Activated T-cell treated with anti-CD3 and anti-CD28 coated beads, Interleukin-2, amount 50 U/mL, for 72 hours (primary cell): ENCODE measurements around the gene PTGFRN. TPM values are rescaled to one million over a fixed set of nuclear protein-coding genes. Genes with fewer than 3 reads are reported as not detected.

ENCODE experiments used
- ATAC-seq, 2 donors: fragments of 150-1000 bp; cut with Tn5 transposase; replicated peaks in 1 of 2; 2 replicates each; pipeline ENCODE4 v1.10.0; 2021; ENCODE audit warnings: moderate library complexity in 2 of 2, mild to moderate bottlenecking in 1 of 2
- DNase-seq, 2 donors: peaks; one replicate each; pipeline ENCODE4 v3.0.0; 2021 to 2022; ENCODE audit warnings: mixed read lengths in 1 of 2
- H3K27ac Mint-ChIP-seq: one replicate; pipeline ENCODE4 v1.8.0; 2022; ENCODE audit warnings: mild to moderate bottlenecking, moderate library complexity, mixed read lengths
- H3K27me3 Mint-ChIP-seq: one replicate; pipeline ENCODE4 v1.8.0; 2022; ENCODE audit warnings: low read depth, mixed read lengths
- H3K36me3 Mint-ChIP-seq, 2 donors: one replicate each; pipeline ENCODE4 v1.8.0; 2022; ENCODE audit warnings: mixed read lengths in 2 of 2, mild to moderate bottlenecking in 1 of 2; ENCODE audit not compliant: insufficient read depth in 2 of 2
- H3K4me1 Mint-ChIP-seq: one replicate; pipeline ENCODE4 v1.8.0; 2022; ENCODE audit warnings: low read depth, mixed read lengths
- H3K4me3 Mint-ChIP-seq, 2 donors: one replicate each; pipeline ENCODE4 v1.8.0; 2022; ENCODE audit warnings: mild to moderate bottlenecking in 2 of 2, mixed read lengths in 2 of 2, moderate library complexity in 2 of 2
- H3K9me3 Mint-ChIP-seq, 2 donors: one replicate each; pipeline ENCODE4 v1.8.0; 2022; ENCODE audit warnings: mixed read lengths in 2 of 2
- total RNA-seq, 2 donors: library from RNA; stranded (reverse); gene quantifications; one replicate each; pipeline ENCODE4 v1.2.3, GENCODE V29; 2022

The PTGFRN gene
- total RNA-seq, 2 donors from 2014 or later: 14.0 to 14.8 TPM

GRCh38 chr1:116877141-116877818, 32.4 kb upstream of the PTGFRN start:
- no peak for ATAC-seq
- H3K4me3 Mint-ChIP-seq: no peak overlapping the region
- H3K27me3 Mint-ChIP-seq: peaks cover 5% of the 10 kb centered on the region
- DNase-seq: no peak
- no peak overlapping the region for H3K27ac Mint-ChIP-seq
- no peaks in the 10 kb centered on the region for H3K9me3 Mint-ChIP-seq
- H3K36me3 Mint-ChIP-seq: no peaks in the 10 kb centered on the region
- H3K4me1 Mint-ChIP-seq: peaks cover 47% of the 10 kb centered on the region

GRCh38 chr1:116878804-116879477, 30.8 kb upstream of the PTGFRN start:
- H3K27me3 Mint-ChIP-seq: no peaks in the 10 kb centered on the region

GRCh38 chr1:116879478-116880133, 30.1 kb upstream of the PTGFRN start:
- no peak overlapping the region for H3K27ac Mint-ChIP-seq
- H3K27me3 Mint-ChIP-seq: no peaks in the 10 kb centered on the region
- H3K9me3 Mint-ChIP-seq: no peaks in the 10 kb centered on the region
- DNase-seq (peak in 1 of 2 donors; percentile 3), ATAC-seq (no peak)
- H3K4me1 Mint-ChIP-seq: peaks cover 39% of the 10 kb centered on the region
- no peak overlapping the region for H3K4me3 Mint-ChIP-seq
- no peaks in the 10 kb centered on the region for H3K36me3 Mint-ChIP-seq

More at GRCh38 chr1:116878804-116879477, 30.8 kb upstream of the PTGFRN start:
- H3K4me1 Mint-ChIP-seq: peaks cover 39% of the 10 kb centered on the region
- H3K36me3 Mint-ChIP-seq: no peaks in the 10 kb centered on the region
- peak; percentile 21 to 26 for DNase-seq
- H3K9me3 Mint-ChIP-seq: no peaks in the 10 kb centered on the region
- no peak overlapping the region for H3K27ac Mint-ChIP-seq
- ATAC-seq: peak in 1 of 2 donors; percentile 38
- no peak overlapping the region for H3K4me3 Mint-ChIP-seq

GRCh38 chr1:116880917-116881316, 28.8 kb upstream of the PTGFRN start:
- ATAC-seq: no peak
- no peak overlapping the region for H3K4me3 Mint-ChIP-seq
- DNase-seq: no peak
- H3K4me1 Mint-ChIP-seq: peaks cover 26% of the 10 kb centered on the region
- no peaks in the 10 kb centered on the region for H3K9me3 Mint-ChIP-seq
- no peaks in the 10 kb centered on the region for H3K27me3 Mint-ChIP-seq
- no peak overlapping the region for H3K27ac Mint-ChIP-seq
- H3K36me3 Mint-ChIP-seq: no peaks in the 10 kb centered on the region

GRCh38 chr1:116881879-116882520, 27.7 kb upstream of the PTGFRN start:
- DNase-seq: peak; percentile 56 to 63
- Mint-ChIP-seq H3K27ac (peak overlapping the region; percentile 1), H3K4me3 (no peak overlapping the region)

GRCh38 chr1:116882866-116883265, 26.9 kb upstream of the PTGFRN start:
- no peaks in the 10 kb centered on the region for H3K36me3 Mint-ChIP-seq
- H3K27ac Mint-ChIP-seq: no peak overlapping the region
- H3K9me3 Mint-ChIP-seq: no peaks in the 10 kb centered on the region
- H3K27me3 Mint-ChIP-seq: no peaks in the 10 kb centered on the region
- ATAC-seq (no peak), DNase-seq (no peak)
- peaks cover 22% of the 10 kb centered on the region for H3K4me1 Mint-ChIP-seq
- no peak overlapping the region for H3K4me3 Mint-ChIP-seq

More at GRCh38 chr1:116881879-116882520, 27.7 kb upstream of the PTGFRN start:
- Mint-ChIP-seq H3K4me1 (peaks cover 22% of the 10 kb centered on the region), H3K36me3 (no peaks in the 10 kb centered on the region), H3K9me3 (no peaks in the 10 kb centered on the region), H3K27me3 (no peaks in the 10 kb centered on the region)
- ATAC-seq: peak; percentile 75 to 82

GRCh38 chr1:116886291-116886878, 23.3 kb upstream of the PTGFRN start:
- no peak overlapping the region for H3K27ac Mint-ChIP-seq
- H3K9me3 Mint-ChIP-seq: no peaks in the 10 kb centered on the region
- ATAC-seq: no peak
- DNase-seq: no peak
- H3K27me3 Mint-ChIP-seq: no peaks in the 10 kb centered on the region
- peaks cover 21% of the 10 kb centered on the region for H3K4me1 Mint-ChIP-seq
- H3K36me3 Mint-ChIP-seq: no peaks in the 10 kb centered on the region
- H3K4me3 Mint-ChIP-seq: no peak overlapping the region

- Mint-ChIP-seq H3K36me3 (no peaks in the 10 kb centered on the region), H3K4me1 (peaks cover 13% of the 10 kb centered on the region), H3K27me3 (peaks cover 2% of the 10 kb centered on the region), H3K27ac (no peak overlapping the region), H3K4me3 (no peak overlapping the region), H3K9me3 (no peaks in the 10 kb centered on the region)
- ATAC-seq (no peak), DNase-seq (no peak)
These were observed 22.5 kb upstream of the PTGFRN start for GRCh38 chr1:116887212-116887611.

- H3K36me3 Mint-ChIP-seq: peaks cover 0 to 5% of the 10 kb centered on the region in 2 donors
- no peak overlapping the region for H3K27ac Mint-ChIP-seq
- H3K27me3 Mint-ChIP-seq: peaks cover 6% of the 10 kb centered on the region
- ATAC-seq: no peak
- no peak overlapping the region for H3K4me3 Mint-ChIP-seq
- no peak for DNase-seq
- peaks cover 0 to 4% of the 10 kb centered on the region in 2 donors for H3K9me3 Mint-ChIP-seq
- peaks cover 2% of the 10 kb centered on the region for H3K4me1 Mint-ChIP-seq
These were observed 20.3 kb upstream of the PTGFRN start for GRCh38 chr1:116889380-116889779.

GRCh38 chr1:116891396-116892079, 18.2 kb upstream of the PTGFRN start:
- peaks cover 6% of the 10 kb centered on the region for H3K27me3 Mint-ChIP-seq
- DNase-seq (no peak), ATAC-seq (no peak)
- H3K4me3 Mint-ChIP-seq: no peak overlapping the region
- peaks cover 6 to 9% of the 10 kb centered on the region in 2 donors for H3K9me3 Mint-ChIP-seq
- H3K36me3 Mint-ChIP-seq: peaks cover 3 to 14% of the 10 kb centered on the region in 2 donors
- H3K4me1 Mint-ChIP-seq: no peaks in the 10 kb centered on the region
- H3K27ac Mint-ChIP-seq: no peak overlapping the region

GRCh38 chr1:116895073-116895472, 14.6 kb upstream of the PTGFRN start:
- no peak overlapping the region for H3K4me3 Mint-ChIP-seq
- ATAC-seq (no peak), DNase-seq (no peak)
- no peaks in the 10 kb centered on the region for H3K4me1 Mint-ChIP-seq
- peaks cover 6 to 12% of the 10 kb centered on the region in 2 donors for H3K9me3 Mint-ChIP-seq
- H3K36me3 Mint-ChIP-seq: peaks cover 3 to 14% of the 10 kb centered on the region in 2 donors
- no peak overlapping the region for H3K27ac Mint-ChIP-seq
- H3K27me3 Mint-ChIP-seq: peaks cover 6% of the 10 kb centered on the region

- DNase-seq (no peak), ATAC-seq (no peak)
- Mint-ChIP-seq H3K9me3 (peaks cover 6 to 8% of the 10 kb centered on the region in 2 donors), H3K4me3 (no peak overlapping the region), H3K27me3 (no peaks in the 10 kb centered on the region), H3K4me1 (no peaks in the 10 kb centered on the region), H3K27ac (no peak overlapping the region), H3K36me3 (peaks cover 3 to 8% of the 10 kb centered on the region in 2 donors)
These were observed 10.2 kb upstream of the PTGFRN start for GRCh38 chr1:116899529-116899928.
